ENCODE results near the gene TBC1D12. TPM values are rescaled to one million over a fixed set of nuclear protein-coding genes. Genes with fewer than 3 reads are reported as not detected.

TBC1D12 gene
- total and polyA plus RNA-seq, 2 donors (not counting 3 experiments of a cell fraction or from before 2014, with no cell fraction given) = 2.9 to 7.3 TPM

GRCh38 chr10:94430701-94431100 is 28.4 kb downstream of the TBC1D12 start:
- CTCF ChIA-PET = interaction anchor here (2.6 kb wide), 1 partner anchor 13 kb away, joined by 18 read pairs; no protein-coding TSS in a partner anchor
- no peak for FAIRE-seq
- H2AFZ ChIP-seq (ENCODE audit: low read depth, low read length) = no peak overlapping the region
- BruUV-seq (replicated peaks) = no TSS peak
- no peak overlapping the region for H3K4me3 ChIP-seq (replicated peaks in 1 of 3; ENCODE audit: insufficient read depth in 1 of 3, low read depth in 1 of 3, low read length in 3 of 3)
- no peaks in the 10 kb centered on the region for H3K4me1 ChIP-seq (ENCODE audit: control insufficient read depth, extremely low read depth, insufficient read depth, low read length)
- no peak overlapping the region for H3K27ac ChIP-seq (ENCODE audit: insufficient read depth, low read depth, low read length)
- no peak for TF ChIP-seq FOS (IDR thresholded peaks at IDR 0.05; ENCODE audit: borderline replicate concordance, insufficient read depth, low read length)
- no peak for TF ChIP-seq POLR2A (IDR thresholded peaks at IDR 0.05; ENCODE audit: low read depth, low read length)
- TF ChIP-seq EZH2 (IDR thresholded peaks at IDR 0.05; ENCODE audit: borderline replicate concordance, low read depth, low read length, severe bottlenecking) = no peak
- no peak for TF ChIP-seq JUN (IDR thresholded peaks at IDR 0.05; ENCODE audit: borderline replicate concordance, insufficient read depth, insufficient read length, low read depth)
- TF ChIP-seq MYC (IDR thresholded peaks at IDR 0.05; ENCODE audit: low read depth, low read length) = no peak
- no peak for TF ChIP-seq MAX (IDR thresholded peaks at IDR 0.05; ENCODE audit: insufficient read depth, insufficient read length)
- no peak for TF ChIP-seq POLR2AphosphoS5 (IDR thresholded peaks at IDR 0.05; ENCODE audit: insufficient read depth, low read depth, low read length)
- TF ChIP-seq GATA2 (IDR thresholded peaks at IDR 0.05; ENCODE audit: insufficient read depth, insufficient read length, low read depth, low read length) = no peak
- dilution Hi-C loops (cut with MboI; ENCODE audit: extremely low pct_ligation_motif_present, low sequenced_read_pairs) (no loop called here), intact Hi-C loops (cut with micrococcal nuclease) (no loop called here)
- H3K9me1 ChIP-seq (replicated peaks; ENCODE audit: control insufficient read depth, extremely low read depth, insufficient read depth, low read length) = no peaks in the 10 kb centered on the region
- no peak overlapping the region for H3K4me2 ChIP-seq (ENCODE audit: insufficient read depth, low read length)
- H3K36me3 ChIP-seq (ENCODE audit: control insufficient read depth in 2 of 2, extremely low read depth in 1 of 2, insufficient read depth in 2 of 2, low read length in 2 of 2) = no peaks in the 10 kb centered on the region
- no peaks in the 10 kb centered on the region for H4K20me1 ChIP-seq (replicated peaks; ENCODE audit: control insufficient read depth, extremely low read depth, insufficient read depth, low read length)
- no peaks in the 10 kb centered on the region for H3K27me3 ChIP-seq (ENCODE audit: control insufficient read depth in 2 of 2, insufficient read depth in 2 of 2, low read length in 2 of 2)
- POLR2A ChIA-PET = no interaction called here
- no peak overlapping the region for H3K9ac ChIP-seq (replicated peaks; ENCODE audit: extremely low read depth, insufficient read depth, low read length)
- H3K9me3 ChIP-seq (replicated peaks; ENCODE audit: control insufficient read depth, insufficient read depth, low read length) = no peaks in the 10 kb centered on the region
- DNase-seq (ENCODE audit: low read depth, low spot score) = no peak
- H3K79me2 ChIP-seq (ENCODE audit: control insufficient read depth, insufficient read depth, low read length) = peaks cover 2% of the 10 kb centered on the region

GRCh38 chr10:94432443-94432842 is 30.1 kb downstream of the TBC1D12 start:
- H3K9me3 ChIP-seq (replicated peaks; ENCODE audit: control insufficient read depth, insufficient read depth, low read length) = no peaks in the 10 kb centered on the region
- no peak overlapping the region for H2AFZ ChIP-seq (ENCODE audit: low read depth, low read length)
- H3K79me2 ChIP-seq (ENCODE audit: control insufficient read depth, insufficient read depth, low read length) = peaks cover 2% of the 10 kb centered on the region
- no peak overlapping the region for H3K4me3 ChIP-seq (replicated peaks in 1 of 3; ENCODE audit: insufficient read depth in 1 of 3, low read depth in 1 of 3, low read length in 3 of 3)
- no peak overlapping the region for H3K27ac ChIP-seq (ENCODE audit: insufficient read depth, low read depth, low read length)
- H3K4me2 ChIP-seq (ENCODE audit: insufficient read depth, low read length) = no peak overlapping the region
- no TSS peak for BruUV-seq (replicated peaks)
- dilution Hi-C loops (cut with MboI; ENCODE audit: extremely low pct_ligation_motif_present, low sequenced_read_pairs) = no loop called here
- no peaks in the 10 kb centered on the region for H3K9me1 ChIP-seq (replicated peaks; ENCODE audit: control insufficient read depth, extremely low read depth, insufficient read depth, low read length)
- no peak overlapping the region for H3K9ac ChIP-seq (replicated peaks; ENCODE audit: extremely low read depth, insufficient read depth, low read length)
- H3K27me3 ChIP-seq (ENCODE audit: control insufficient read depth in 2 of 2, insufficient read depth in 2 of 2, low read length in 2 of 2) = no peaks in the 10 kb centered on the region
- TF ChIP-seq MAX (IDR thresholded peaks at IDR 0.05; ENCODE audit: insufficient read depth, insufficient read length) (no peak), EZH2 (IDR thresholded peaks at IDR 0.05; ENCODE audit: borderline replicate concordance, low read depth, low read length, severe bottlenecking) (no peak), GATA2 (IDR thresholded peaks at IDR 0.05; ENCODE audit: insufficient read depth, insufficient read length, low read depth, low read length) (no peak), POLR2AphosphoS5 (IDR thresholded peaks at IDR 0.05; ENCODE audit: insufficient read depth, low read depth, low read length) (no peak), CTCF (IDR thresholded peaks at IDR 0.05; ENCODE audit: extremely low read depth in 1 of 2, insufficient read depth in 1 of 2, low read depth in 1 of 2, low read length in 2 of 2) (no peak), MYC (IDR thresholded peaks at IDR 0.05; ENCODE audit: low read depth, low read length) (no peak), POLR2A (IDR thresholded peaks at IDR 0.05; ENCODE audit: low read depth, low read length) (no peak), JUN (IDR thresholded peaks at IDR 0.05; ENCODE audit: borderline replicate concordance, insufficient read depth, insufficient read length, low read depth) (no peak), FOS (IDR thresholded peaks at IDR 0.05; ENCODE audit: borderline replicate concordance, insufficient read depth, low read length) (no peak)
- intact Hi-C loops (cut with micrococcal nuclease) = no loop called here
- ChIA-PET POLR2A (no interaction called here), CTCF (interaction anchor here (1.1 to 4.4 kb wide), 3 partner anchors 12 to 112 kb away, joined by 3 to 67 read pairs (median 4); no protein-coding TSS in a partner anchor)
- no peaks in the 10 kb centered on the region for H3K36me3 ChIP-seq (ENCODE audit: control insufficient read depth in 2 of 2, extremely low read depth in 1 of 2, insufficient read depth in 2 of 2, low read length in 2 of 2)
- FAIRE-seq (no peak), DNase-seq (ENCODE audit: low read depth, low spot score) (no peak)
- no peaks in the 10 kb centered on the region for H4K20me1 ChIP-seq (replicated peaks; ENCODE audit: control insufficient read depth, extremely low read depth, insufficient read depth, low read length)
- H3K4me1 ChIP-seq (ENCODE audit: control insufficient read depth, extremely low read depth, insufficient read depth, low read length) = no peaks in the 10 kb centered on the region

Data from endothelial cell of umbilical vein (primary cell).